ENCODE results near the gene PTGDR2. TPM values are rescaled to one million over a fixed set of nuclear protein-coding genes. Genes with fewer than 3 reads are reported as not detected.
A peak's percentile ranks its signal among the peaks of the same experiment; 100 is the strongest.

The PTGDR2 gene
- total RNA-seq, 1 donor from 2014 or later, result not detected

DNA sequence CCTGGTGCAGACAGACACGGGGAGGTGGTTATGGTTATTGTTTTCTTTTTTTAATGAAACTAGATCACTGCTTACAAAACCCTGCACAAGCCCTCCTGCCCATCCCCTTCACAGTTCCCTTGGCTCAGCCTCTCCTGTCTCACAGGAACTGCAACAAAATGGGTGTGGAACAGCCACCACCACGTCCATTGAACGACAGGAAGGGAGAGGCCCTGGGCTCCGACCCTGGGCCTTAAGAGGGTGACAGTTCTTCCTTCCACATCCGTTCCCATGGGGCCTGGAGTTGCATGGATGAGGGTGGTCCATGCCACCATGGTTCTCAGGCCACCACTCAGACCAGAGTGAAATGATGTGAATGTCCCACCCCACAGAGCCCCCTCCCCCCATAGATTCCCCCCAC is 34.9 kb upstream of the PTGDR2 start:
- DNase-seq (ENCODE audit: low spot score), result no peak
- no peak overlapping the region for H3K27ac Mint-ChIP-seq (ENCODE audit: unreplicated experiment)
- no peaks in the 10 kb centered on the region for H3K9me3 Mint-ChIP-seq (ENCODE audit: unreplicated experiment)
- H3K36me3 Mint-ChIP-seq (ENCODE audit: low read depth, unreplicated experiment), result peaks cover 26% of the 10 kb centered on the region
- H3K4me3 Mint-ChIP-seq (ENCODE audit: unreplicated experiment), result no peak overlapping the region
- H3K4me1 Mint-ChIP-seq (ENCODE audit: unreplicated experiment), result no peaks in the 10 kb centered on the region
- TF ChIP-seq, protein P1, sequence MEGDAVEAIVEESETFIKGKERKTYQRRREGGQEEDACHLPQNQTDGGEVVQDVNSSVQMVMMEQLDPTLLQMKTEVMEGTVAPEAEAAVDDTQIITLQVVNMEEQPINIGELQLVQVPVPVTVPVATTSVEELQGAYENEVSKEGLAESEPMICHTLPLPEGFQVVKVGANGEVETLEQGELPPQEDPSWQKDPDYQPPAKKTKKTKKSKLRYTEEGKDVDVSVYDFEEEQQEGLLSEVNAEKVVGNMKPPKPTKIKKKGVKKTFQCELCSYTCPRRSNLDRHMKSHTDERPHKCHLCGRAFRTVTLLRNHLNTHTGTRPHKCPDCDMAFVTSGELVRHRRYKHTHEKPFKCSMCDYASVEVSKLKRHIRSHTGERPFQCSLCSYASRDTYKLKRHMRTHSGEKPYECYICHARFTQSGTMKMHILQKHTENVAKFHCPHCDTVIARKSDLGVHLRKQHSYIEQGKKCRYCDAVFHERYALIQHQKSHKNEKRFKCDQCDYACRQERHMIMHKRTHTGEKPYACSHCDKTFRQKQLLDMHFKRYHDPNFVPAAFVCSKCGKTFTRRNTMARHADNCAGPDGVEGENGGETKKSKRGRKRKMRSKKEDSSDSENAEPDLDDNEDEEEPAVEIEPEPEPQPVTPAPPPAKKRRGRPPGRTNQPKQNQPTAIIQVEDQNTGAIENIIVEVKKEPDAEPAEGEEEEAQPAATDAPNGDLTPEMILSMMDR (IDR thresholded peaks at IDR 0.05; ENCODE audit: unreplicated experiment), result no peak
- peaks cover 2% of the 10 kb centered on the region for H3K27me3 Mint-ChIP-seq (ENCODE audit: unreplicated experiment)

DNA sequence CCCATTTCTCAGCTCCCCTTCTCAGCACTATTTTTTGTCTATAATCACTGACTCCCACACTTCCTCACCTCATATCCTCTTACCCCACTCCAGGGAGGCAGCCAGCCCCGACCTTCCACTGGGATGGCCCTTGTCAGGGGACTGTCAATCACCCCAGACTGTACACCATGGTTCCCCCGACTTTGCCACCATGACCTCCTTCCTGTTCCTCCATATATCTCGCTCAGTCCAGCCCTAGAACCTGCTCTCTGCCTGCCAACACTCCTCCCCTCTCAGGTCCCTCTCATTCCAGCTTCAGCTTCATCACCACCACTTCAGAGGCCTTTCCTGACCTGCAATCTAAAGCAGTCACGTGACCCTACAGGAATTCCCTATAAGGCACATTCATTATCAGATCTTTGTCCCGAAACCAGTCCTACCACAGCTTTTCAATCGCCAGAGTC is 34.1 kb upstream of the PTGDR2 start:
- H3K27ac Mint-ChIP-seq (ENCODE audit: unreplicated experiment), result peak overlapping the region; percentile 68
- H3K27me3 Mint-ChIP-seq (ENCODE audit: unreplicated experiment), result peaks cover 2% of the 10 kb centered on the region
- TF ChIP-seq, protein P1 (IDR thresholded peaks at IDR 0.05; ENCODE audit: unreplicated experiment), result no peak
- no peak for DNase-seq (ENCODE audit: low spot score)
- H3K4me1 Mint-ChIP-seq (ENCODE audit: unreplicated experiment), result no peaks in the 10 kb centered on the region
- no peaks in the 10 kb centered on the region for H3K9me3 Mint-ChIP-seq (ENCODE audit: unreplicated experiment)
- H3K4me3 Mint-ChIP-seq (ENCODE audit: unreplicated experiment), result no peak overlapping the region
- H3K36me3 Mint-ChIP-seq (ENCODE audit: low read depth, unreplicated experiment), result peaks cover 18% of the 10 kb centered on the region

DNA sequence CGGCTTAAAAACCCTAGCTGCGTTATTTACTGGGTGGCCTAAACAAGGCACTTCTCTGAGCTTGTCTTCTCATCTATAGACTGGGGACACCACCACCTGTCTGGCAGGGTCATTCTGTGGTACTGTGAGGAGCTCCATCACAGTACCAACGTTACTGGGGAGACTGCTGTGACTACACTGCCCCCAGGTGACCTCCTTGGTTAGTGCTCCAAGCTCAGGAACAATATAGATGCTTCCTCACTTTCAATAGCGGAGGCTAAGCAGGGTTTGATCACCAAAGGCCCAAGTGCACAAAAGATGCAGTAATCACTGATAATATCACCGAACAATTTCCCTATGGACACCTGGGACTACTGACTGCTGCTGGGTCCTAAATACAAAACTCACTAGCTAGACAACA is 31.8 kb upstream of the PTGDR2 start:
- TF ChIP-seq, protein P1 (IDR thresholded peaks at IDR 0.05; ENCODE audit: unreplicated experiment), result peak; percentile 46
- Mint-ChIP-seq H3K9me3 (ENCODE audit: unreplicated experiment) (no peaks in the 10 kb centered on the region), H3K27me3 (ENCODE audit: unreplicated experiment) (peaks cover 2% of the 10 kb centered on the region), H3K4me3 (ENCODE audit: unreplicated experiment) (peak overlapping the region; percentile 60), H3K27ac (ENCODE audit: unreplicated experiment) (no peak overlapping the region), H3K4me1 (ENCODE audit: unreplicated experiment) (no peaks in the 10 kb centered on the region), H3K36me3 (ENCODE audit: low read depth, unreplicated experiment) (peaks cover 8% of the 10 kb centered on the region)
- DNase-seq (ENCODE audit: low spot score), result peak; percentile 62

DNA sequence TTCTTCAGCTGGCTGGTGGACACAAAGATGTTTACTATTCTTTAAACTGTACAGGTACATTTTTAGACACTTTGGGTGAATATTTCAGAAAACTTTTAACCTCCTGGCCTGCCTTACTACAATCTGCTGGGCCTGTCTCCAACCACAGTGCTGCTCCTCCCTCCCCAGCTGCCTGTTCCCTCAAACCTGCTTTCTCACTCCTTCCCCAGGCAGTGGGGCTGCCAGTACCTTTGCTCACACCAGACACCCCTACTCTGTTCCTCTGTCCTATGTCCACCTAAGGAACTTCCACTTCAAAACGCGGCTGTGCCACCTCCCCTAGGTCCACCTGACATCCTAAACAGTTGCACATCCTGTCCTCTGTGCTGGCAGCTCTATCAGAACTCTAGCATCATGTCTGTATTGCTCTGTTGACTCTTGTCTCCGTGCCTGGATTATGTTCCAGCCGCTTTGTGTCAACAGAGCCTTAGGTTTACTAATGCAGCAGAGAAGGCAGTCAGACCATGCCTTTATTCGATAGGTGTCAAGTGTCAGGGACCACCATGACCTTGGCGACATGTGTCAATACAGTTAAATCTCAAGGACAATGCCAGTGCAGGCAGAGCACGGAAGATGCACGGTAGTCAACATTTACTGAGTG is 25.0 kb upstream of the PTGDR2 start:
- TF ChIP-seq, protein P1 (IDR thresholded peaks at IDR 0.05; ENCODE audit: unreplicated experiment), result no peak
- Mint-ChIP-seq H3K27me3 (ENCODE audit: unreplicated experiment) (peaks cover 2% of the 10 kb centered on the region), H3K4me3 (ENCODE audit: unreplicated experiment) (no peak overlapping the region), H3K27ac (ENCODE audit: unreplicated experiment) (no peak overlapping the region), H3K36me3 (ENCODE audit: low read depth, unreplicated experiment) (no peaks in the 10 kb centered on the region), H3K4me1 (ENCODE audit: unreplicated experiment) (peaks cover 18% of the 10 kb centered on the region), H3K9me3 (ENCODE audit: unreplicated experiment) (no peaks in the 10 kb centered on the region)
- no peak for DNase-seq (ENCODE audit: low spot score)

DNA sequence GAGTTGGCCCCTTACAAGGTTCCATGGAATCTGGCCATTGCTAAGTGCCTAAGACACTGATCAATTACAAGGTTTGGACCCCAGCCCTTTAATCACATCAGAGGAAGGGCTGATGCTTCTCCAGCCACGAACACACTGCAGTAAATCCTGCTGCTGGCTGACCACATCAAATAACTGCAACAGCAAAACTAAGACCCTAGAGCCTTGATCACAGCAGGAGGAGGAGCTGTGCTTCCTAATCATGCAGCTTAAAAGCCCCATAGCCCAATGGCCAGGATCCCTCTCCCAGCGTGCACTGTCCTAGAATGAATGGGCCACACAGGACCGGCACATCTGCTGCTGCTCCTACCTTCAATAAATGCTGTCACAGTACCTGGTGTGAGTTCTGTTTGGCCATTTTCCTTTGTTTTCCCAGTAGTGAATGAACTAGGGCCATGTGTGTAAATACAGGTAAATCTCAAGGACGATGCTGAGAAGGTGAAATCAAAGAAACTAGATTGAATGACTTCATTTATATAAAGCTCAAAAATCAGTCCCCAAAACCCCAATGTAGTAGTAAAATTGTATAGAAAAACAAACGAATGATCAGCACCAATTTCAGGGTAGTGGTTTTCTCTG is 24.3 kb upstream of the PTGDR2 start:
- Mint-ChIP-seq H3K9me3 (ENCODE audit: unreplicated experiment) (no peaks in the 10 kb centered on the region), H3K36me3 (ENCODE audit: low read depth, unreplicated experiment) (no peaks in the 10 kb centered on the region), H3K4me3 (ENCODE audit: unreplicated experiment) (no peak overlapping the region), H3K27ac (ENCODE audit: unreplicated experiment) (no peak overlapping the region), H3K4me1 (ENCODE audit: unreplicated experiment) (peaks cover 18% of the 10 kb centered on the region), H3K27me3 (ENCODE audit: unreplicated experiment) (peaks cover 2% of the 10 kb centered on the region)
- no peak for DNase-seq (ENCODE audit: low spot score)
- TF ChIP-seq, protein P1 (IDR thresholded peaks at IDR 0.05; ENCODE audit: unreplicated experiment), result no peak

All from endothelial cell (in vitro differentiated cells).